Glomerular visceral epithelial cell (primary cell): Measurements from ENCODE around the gene MAGI3.

Source experiments
- DNase-seq: peaks from one replicate; pipeline ENCODE4 v3.0.0-alpha.2; 2016; ENCODE audit errors: extremely low spot score

Gene MAGI3

GRCh38 chr1:113389953-113390834, at the start of gene MAGI3:
MAGI3 (plus strand) TSS chr1:113390515; CDS start chr1:113391034, 519 bp downstream.
- DNase-seq: peak; percentile 99

GRCh38 chr1:113353580-113353979, 36.7 kb upstream of the MAGI3 start:
- DNase-seq: no peak

- DNase-seq: no peak
These were observed 26.4 kb upstream of the MAGI3 start for GRCh38 chr1:113363935-113364334.

- no peak for DNase-seq
These were observed 21.3 kb upstream of the MAGI3 start for GRCh38 chr1:113369040-113369439.

DNA sequence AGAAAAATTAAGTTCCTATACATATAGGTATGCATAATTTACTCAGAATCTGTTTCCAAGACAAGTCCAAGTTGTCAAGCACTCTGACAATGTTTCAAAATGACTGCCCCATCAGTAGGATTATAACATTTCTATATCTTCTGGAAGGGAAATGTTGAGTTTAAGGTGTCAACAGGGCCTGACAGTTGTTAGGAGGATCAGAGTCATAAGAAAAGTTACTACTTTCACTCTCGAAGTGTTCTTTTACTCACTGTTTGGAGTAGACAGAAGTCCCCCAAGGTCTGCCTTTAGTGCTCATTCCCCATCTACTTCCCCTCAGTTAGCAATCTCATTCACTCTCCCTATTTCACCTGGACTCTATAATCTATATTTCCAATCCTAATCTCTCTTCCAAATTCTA, 20.6 kb upstream of the MAGI3 start:
- DNase-seq: no peak

GRCh38 chr1:113370868-113371267, 19.4 kb upstream of the MAGI3 start:
- DNase-seq: no peak

GRCh38 chr1:113372546-113372945, 17.8 kb upstream of the MAGI3 start:
- no peak for DNase-seq

GRCh38 chr1:113373644-113374043, 16.7 kb upstream of the MAGI3 start:
- no peak for DNase-seq

GRCh38 chr1:113375878-113376277, 14.4 kb upstream of the MAGI3 start:
- DNase-seq: no peak

- no peak for DNase-seq
These were observed 10.2 kb upstream of the MAGI3 start for GRCh38 chr1:113380075-113380474.

- no peak for DNase-seq
These were observed 2.2 kb upstream of the MAGI3 start for GRCh38 chr1:113388017-113388620.

DNA sequence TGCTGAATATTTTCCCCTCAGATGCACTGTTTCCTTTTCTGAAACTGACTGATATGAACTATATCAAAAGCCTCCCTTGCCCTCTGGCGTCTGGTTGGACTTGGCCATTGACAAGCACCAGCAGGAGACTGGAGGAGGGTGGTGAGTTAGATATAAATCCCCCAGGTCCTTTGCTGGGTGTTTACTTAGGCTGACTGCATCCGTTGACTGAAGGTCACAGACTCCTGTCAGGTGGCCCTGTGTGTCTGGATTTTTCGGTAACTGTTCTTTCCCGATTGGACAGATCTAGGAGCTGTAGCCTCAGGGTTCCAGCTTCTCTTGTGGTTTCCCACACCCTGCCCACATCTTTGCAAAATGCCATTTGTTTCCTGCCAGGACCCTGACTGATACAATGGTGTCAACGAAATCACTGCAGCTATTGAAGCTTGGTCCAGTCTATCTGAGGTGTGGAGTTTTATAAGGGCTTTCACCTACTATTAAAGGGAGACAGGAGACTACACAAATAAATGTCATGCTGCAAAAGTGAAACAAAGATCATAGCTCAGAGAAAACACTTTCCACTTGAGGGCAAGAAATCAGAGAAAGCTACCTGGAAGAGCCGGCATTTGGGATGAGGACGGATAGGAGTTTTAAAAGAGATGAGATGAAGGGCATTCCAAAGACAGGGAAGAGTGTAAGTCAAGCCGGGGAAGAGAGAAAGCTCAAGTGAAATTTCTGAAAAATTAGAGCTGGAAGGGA, 1.5 kb upstream of the MAGI3 start:
- peak; percentile 21 for DNase-seq

DNA sequence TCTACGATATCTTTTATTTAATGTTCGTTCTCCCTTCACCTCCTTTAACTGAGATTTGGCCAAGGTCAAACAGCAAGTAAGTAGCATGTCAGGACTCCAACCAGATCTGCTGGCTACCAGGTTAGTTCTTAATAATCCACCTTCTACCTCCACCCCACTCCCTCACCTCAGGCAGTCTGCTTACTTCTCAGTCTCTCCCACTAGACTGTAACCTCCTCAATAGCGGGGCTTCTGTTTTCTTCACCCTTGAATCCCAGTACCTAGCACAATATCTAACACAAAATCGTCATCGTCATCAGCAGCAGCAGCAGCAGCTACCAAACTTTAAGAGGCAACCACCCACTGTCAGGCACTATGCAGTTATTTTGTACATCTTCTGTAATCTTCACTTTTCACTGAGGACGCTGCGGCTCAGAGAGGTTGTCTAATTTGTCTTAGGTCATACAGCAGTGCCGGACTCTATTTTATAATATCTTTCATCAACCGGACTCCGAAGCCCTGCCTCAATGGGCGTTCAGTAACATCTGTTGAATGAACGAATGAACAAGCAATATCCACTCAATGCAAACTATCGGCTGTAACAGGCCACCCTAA, 859 bp upstream of the MAGI3 start:
- DNase-seq: no peak

DNA sequence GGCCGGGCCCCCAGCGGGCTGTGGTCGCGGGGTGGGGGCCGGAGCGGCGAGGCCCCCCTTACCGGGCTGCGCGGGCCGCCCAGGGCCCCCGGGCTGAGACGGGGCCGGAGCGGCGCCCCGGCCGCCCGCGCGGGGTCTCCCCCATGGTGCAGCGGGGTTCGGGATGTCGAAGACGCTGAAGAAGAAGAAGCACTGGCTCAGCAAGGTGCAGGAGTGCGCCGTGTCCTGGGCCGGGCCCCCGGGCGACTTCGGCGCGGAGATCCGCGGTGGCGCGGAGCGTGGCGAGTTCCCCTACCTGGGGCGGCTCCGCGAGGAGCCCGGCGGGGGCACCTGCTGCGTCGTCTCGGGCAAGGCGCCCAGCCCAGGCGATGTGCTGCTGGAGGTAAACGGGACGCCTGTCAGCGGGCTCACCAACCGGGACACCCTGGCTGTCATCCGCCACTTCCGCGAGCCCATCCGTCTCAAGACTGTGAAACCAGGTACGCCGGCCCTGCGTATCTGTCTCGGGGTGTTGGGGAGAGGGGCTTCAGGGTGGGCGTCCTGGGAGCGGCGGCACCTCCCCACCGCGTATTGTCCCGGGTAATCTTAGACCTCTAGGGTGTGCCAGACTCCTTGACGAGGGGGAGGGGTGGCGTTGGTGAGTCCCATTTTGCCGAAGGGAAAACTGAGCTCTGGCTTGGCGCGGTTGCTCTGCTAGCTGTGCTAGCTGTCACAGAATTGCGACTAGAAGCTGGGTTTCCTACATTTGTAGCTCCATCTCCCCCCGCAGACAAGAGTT, 745 bp downstream of the MAGI3 start:
- peak; percentile 40 for DNase-seq

GRCh38 chr1:113391649-113392271, 1.4 kb downstream of the MAGI3 start:
- DNase-seq: peak; percentile 20

GRCh38 chr1:113392541-113393128, 2.3 kb downstream of the MAGI3 start:
- no peak for DNase-seq

DNA sequence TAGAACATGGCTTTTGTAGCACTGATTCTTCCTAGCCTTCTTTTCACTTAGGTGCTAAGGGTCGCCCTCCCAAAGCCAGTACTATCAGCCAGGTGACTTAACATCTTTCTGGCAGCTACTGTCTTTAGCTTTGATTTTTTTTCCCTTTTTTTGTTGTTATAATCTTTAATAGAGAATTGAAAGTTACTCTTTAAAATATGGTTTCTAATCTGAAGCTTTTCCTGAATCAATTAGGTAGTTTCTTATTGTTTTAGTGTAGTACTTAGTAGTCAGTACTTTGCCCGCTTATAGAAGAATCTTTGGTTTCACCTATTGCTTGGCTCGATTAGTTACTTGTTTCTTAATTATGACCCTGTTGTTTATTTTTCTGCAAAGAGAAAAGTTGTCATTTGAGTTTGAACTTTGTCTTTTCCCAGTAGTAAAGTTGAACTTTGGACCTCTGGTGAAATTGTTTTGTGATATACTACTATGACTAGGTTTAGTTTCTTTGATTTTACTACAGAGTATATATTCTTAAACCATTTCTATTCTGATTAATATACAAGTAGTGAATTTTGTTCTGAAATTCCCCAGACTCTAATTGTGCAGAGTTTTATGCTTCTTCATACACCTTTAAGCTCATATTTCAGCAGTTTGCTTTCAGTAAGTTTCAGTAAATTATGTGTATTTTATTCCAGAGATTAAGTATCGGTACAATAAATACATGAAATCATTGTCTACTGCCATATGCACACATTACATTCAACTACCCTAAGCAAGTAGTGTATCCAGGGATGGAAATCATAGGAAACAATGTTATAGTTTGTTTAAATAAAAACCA, 3.9 kb downstream of the MAGI3 start:
- no peak for DNase-seq

DNA sequence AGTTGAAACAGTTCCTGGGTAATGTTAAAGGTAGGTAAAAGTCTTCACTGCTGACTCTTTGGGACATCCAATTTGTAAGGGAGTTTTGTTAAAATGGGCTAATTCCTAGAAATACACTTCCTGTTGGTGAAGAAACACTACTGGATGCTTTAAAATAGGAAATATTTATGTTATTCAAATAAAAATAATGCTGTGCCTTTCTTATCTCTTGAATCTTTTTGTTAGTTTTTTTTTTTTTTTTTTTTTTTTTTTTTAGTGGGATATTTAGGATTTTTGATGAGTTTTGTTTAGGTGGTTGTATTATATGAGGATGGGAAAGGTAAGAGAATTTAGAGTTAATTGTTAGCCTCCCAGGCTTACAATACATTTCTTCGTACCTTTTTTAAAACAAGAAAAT, 4.5 kb downstream of the MAGI3 start:
- no peak for DNase-seq

DNA sequence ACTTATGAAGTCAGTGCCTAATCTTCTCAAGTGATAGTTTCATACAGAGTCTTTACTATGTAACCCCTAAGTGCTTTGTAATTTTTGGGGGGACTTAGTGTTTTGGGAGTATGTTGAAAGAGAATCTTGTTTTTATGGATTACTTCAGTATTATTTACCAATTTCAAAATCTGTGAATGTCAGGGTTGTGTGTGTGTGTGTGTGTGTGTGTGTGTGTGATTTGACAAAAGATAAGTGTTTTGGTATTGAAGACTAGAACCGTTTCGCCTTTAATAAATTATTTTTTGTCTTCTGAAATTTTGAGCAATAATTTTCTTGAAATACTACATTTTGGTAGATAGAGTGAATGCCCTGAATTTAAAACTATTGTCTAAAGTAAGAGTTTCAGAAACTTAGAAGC, 5.8 kb downstream of the MAGI3 start:
- DNase-seq: no peak

- DNase-seq: peak; percentile 72
These were observed 6.3 kb downstream of the MAGI3 start for GRCh38 chr1:113396585-113396984.
